Suppressor macrophage treated with lipopolysaccharide for 1 hour (primary cell): Measurements from ENCODE around the gene HELZ.
"Not testable (repeated sequence)": the region's sequence is repeated elsewhere in the genome, so short reads cannot be mapped to it uniquely, and the experiment has no call there.

Experiments
- DNase-seq, 3 donors: peaks; one replicate each; pipeline ENCODE4 v3.0.0-alpha.2; 2020 to 2022

The HELZ gene

GRCh38 chr17:67186782-67187181, 58.2 kb downstream of the HELZ start:
- no peak for DNase-seq

GRCh38 chr17:67183531-67183930, 61.5 kb downstream of the HELZ start:
- DNase-seq = no peak

GRCh38 chr17:67181825-67182224, 63.2 kb downstream of the HELZ start:
- DNase-seq = no peak

GRCh38 chr17:67180275-67180674, 64.7 kb downstream of the HELZ start:
- DNase-seq = no peak

GRCh38 chr17:67178555-67178954, 66.4 kb downstream of the HELZ start:
- DNase-seq = no peak

GRCh38 chr17:67177732-67178131, 67.3 kb downstream of the HELZ start:
- DNase-seq = no peak

GRCh38 chr17:67174190-67174589, 70.8 kb downstream of the HELZ start:
- DNase-seq = no peak

GRCh38 chr17:67171560-67171959, 73.4 kb downstream of the HELZ start:
- peak in 1 of 3 donors; percentile 10 for DNase-seq

GRCh38 chr17:67168496-67168895, 76.5 kb downstream of the HELZ start:
- DNase-seq = no peak

GRCh38 chr17:67165201-67165600, 79.8 kb downstream of the HELZ start:
- DNase-seq = peak; percentile 87

GRCh38 chr17:67164302-67164701, 80.7 kb downstream of the HELZ start:
- DNase-seq = peak; percentile 66 to 78 (median 75)

- no peak for DNase-seq
Measured at GRCh38 chr17:67162771-67163170, 82.2 kb downstream of the HELZ start.

GRCh38 chr17:67161573-67161972, 83.4 kb downstream of the HELZ start:
- no peak for DNase-seq

- no peak for DNase-seq
Measured at GRCh38 chr17:67160791-67161190, 84.2 kb downstream of the HELZ start.

GRCh38 chr17:67157732-67158639, 87.0 kb downstream of the HELZ start:
- DNase-seq = no peak

GRCh38 chr17:67156269-67157199, 88.5 kb downstream of the HELZ start:
- DNase-seq = no peak

- DNase-seq = no peak
Measured at GRCh38 chr17:67152824-67153223, 92.2 kb downstream of the HELZ start.

GRCh38 chr17:67151717-67152116, 93.3 kb downstream of the HELZ start:
- DNase-seq = peak; percentile 6 to 44 (median 42)

- no peak for DNase-seq
Measured at GRCh38 chr17:67150826-67151225, 94.2 kb downstream of the HELZ start.

GRCh38 chr17:67148352-67148751, 96.6 kb downstream of the HELZ start:
- DNase-seq = no peak

GRCh38 chr17:67145183-67145805, 99.7 kb downstream of the HELZ start:
- DNase-seq = no peak

GRCh38 chr17:67143318-67143717, 101.7 kb downstream of the HELZ start:
- no peak for DNase-seq

- DNase-seq = not testable (repeated sequence)
Measured at GRCh38 chr17:67142030-67142429, 103.0 kb downstream of the HELZ start.
